Progenitor cell of endocrine pancreas (in vitro differentiated cells): ENCODE measurements around the gene HOXB8. TPM values are rescaled to one million over a fixed set of nuclear protein-coding genes. Genes with fewer than 3 reads are reported as not detected.

Source experiments
- DNase-seq: peaks from one replicate; pipeline ENCODE4 v3.0.0; 2021; ENCODE audit warnings: low spot score; ENCODE audit not compliant: unreplicated experiment
- H3K27ac Mint-ChIP-seq: 2 replicates; pipeline ENCODE4 v1.8.0; 2021; ENCODE audit warnings: mild to moderate bottlenecking, moderate library complexity, mixed read lengths
- H3K27me3 Mint-ChIP-seq: 2 replicates; pipeline ENCODE4 v1.8.0; 2021; ENCODE audit warnings: mixed read lengths
- H3K36me3 Mint-ChIP-seq: 2 replicates; pipeline ENCODE4 v1.8.0; 2022; ENCODE audit warnings: mixed read lengths; ENCODE audit not compliant: insufficient read depth
- H3K4me1 Mint-ChIP-seq: 2 replicates; pipeline ENCODE4 v1.8.0; 2021; ENCODE audit warnings: low read depth, mixed read lengths
- H3K4me3 Mint-ChIP-seq: 2 replicates; pipeline ENCODE4 v1.8.0; 2021; ENCODE audit warnings: low read depth, mild to moderate bottlenecking, moderate library complexity, mixed read lengths
- H3K9me3 Mint-ChIP-seq: 2 replicates; pipeline ENCODE4 v1.8.0; 2021; ENCODE audit warnings: low read depth, mixed read lengths
- total RNA-seq: library from RNA; stranded (reverse); gene quantifications from 2 replicates; pipeline ENCODE4 v1.2.1, GENCODE V29; 2021
- TF ChIP-seq, protein P1 (sequence below): fragments of 200-600 bp; sonication (generic); IDR thresholded peaks from one replicate; pipeline ENCODE4 v1.5.0; 2021; ENCODE audit warnings: antibody characterized with exemption, mild to moderate bottlenecking; ENCODE audit not compliant: unreplicated experiment

The HOXB8 gene
- total RNA-seq, 1 donor from 2014 or later = 1.1 TPM

DNA sequence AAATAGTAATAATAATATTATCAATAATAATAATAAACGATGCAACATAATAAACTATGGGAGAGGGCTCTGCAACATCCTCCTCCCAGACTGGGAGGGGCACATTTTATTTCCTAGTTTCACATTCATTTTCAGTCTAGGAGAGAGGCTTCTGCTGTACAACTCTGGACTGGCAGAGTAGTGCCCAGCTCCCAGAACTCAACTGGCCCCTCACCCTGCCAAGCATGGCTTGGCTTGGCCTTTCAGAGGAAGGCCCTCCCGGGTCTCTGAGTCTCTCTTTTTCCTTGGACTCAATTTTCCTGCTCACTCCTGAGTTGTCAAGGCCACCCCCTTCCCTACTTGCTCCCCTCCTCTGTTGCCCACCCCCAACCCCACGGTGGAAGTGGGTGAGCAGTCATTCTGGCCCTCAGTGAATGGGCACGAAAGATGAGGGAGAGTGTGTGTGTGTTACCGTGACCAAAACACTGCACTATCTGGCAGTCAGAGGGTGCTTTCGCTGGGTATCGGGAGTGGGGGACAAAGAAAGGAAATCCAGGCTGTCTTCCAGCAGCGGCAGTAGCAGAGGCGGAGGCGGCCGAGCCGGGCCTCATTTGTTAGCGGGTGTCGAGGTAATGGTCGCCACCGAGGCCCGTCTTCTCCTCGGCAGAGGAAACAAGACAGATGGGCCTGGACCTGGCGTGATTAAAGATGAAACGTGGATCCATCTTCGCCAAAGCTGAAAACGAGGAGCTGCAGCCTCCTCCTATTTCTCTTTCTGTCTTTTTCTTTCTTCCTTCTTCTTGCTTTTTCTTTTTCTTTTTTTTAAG lies 39.2 kb downstream of the HOXB8 start:
- no peaks in the 10 kb centered on the region for H3K36me3 Mint-ChIP-seq
- H3K27me3 Mint-ChIP-seq = peaks cover 39% of the 10 kb centered on the region
- H3K27ac Mint-ChIP-seq = peak overlapping the region; percentile 41
- peak overlapping the region; percentile 37 for H3K4me3 Mint-ChIP-seq
- H3K9me3 Mint-ChIP-seq = no peaks in the 10 kb centered on the region
- peaks cover 15% of the 10 kb centered on the region for H3K4me1 Mint-ChIP-seq
- no peak for DNase-seq
- TF ChIP-seq, protein P1, sequence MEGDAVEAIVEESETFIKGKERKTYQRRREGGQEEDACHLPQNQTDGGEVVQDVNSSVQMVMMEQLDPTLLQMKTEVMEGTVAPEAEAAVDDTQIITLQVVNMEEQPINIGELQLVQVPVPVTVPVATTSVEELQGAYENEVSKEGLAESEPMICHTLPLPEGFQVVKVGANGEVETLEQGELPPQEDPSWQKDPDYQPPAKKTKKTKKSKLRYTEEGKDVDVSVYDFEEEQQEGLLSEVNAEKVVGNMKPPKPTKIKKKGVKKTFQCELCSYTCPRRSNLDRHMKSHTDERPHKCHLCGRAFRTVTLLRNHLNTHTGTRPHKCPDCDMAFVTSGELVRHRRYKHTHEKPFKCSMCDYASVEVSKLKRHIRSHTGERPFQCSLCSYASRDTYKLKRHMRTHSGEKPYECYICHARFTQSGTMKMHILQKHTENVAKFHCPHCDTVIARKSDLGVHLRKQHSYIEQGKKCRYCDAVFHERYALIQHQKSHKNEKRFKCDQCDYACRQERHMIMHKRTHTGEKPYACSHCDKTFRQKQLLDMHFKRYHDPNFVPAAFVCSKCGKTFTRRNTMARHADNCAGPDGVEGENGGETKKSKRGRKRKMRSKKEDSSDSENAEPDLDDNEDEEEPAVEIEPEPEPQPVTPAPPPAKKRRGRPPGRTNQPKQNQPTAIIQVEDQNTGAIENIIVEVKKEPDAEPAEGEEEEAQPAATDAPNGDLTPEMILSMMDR = no peak

DNA sequence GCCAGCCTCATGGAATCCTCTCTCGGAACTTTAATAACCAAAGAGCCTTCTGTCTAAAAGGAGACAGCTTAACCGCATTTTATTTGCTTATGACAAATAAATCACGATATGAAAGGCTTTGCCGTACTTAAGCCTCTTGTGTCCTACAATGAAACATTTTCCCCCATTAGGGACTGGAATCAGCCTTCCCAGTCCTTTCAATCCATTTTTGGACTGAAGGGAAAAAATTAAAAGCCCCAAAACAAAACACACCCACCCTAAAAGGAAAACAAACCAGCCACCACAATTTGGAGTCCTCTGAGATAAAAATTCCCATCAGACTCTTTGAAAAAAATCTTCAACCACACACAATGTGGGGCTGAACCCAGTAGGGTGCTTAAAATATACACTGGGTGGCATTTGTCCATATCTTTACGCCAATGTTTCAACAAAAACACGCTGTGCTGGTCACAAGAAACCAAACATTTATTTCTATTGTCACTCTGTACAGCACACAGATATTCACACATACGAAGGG lies 40.0 kb downstream of the HOXB8 start:
- TF ChIP-seq, protein P1 = no peak
- H3K4me1 Mint-ChIP-seq = peaks cover 20% of the 10 kb centered on the region
- no peak overlapping the region for H3K4me3 Mint-ChIP-seq
- no peaks in the 10 kb centered on the region for H3K36me3 Mint-ChIP-seq
- H3K27me3 Mint-ChIP-seq = peaks cover 31% of the 10 kb centered on the region
- no peak overlapping the region for H3K27ac Mint-ChIP-seq
- DNase-seq = no peak
- no peaks in the 10 kb centered on the region for H3K9me3 Mint-ChIP-seq

DNA sequence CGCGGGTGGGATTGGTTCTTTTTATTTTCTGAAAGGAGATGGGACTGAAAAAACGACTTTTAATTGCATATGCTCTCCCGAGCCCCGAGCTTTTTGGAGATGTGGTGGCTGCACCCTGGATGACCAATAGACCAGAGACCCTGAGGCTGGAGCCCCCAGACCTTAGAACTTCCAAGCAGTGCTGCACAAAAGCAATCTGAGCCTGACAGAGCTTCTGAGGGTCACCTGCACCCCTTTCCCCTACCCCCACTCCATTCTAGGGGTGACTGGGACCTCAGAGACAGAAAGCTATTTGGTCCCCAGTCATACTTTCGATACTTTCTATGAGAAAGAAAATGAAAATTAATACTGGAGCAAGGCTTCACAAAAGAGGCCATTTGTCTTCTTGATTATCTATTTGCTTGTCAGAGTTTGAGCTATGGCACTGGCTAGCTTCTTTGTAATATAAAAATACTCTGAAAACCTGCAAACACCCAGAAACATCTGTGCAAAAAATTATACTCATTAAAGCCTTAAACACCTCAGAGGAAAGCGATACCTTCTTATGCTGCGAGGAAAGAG lies 40.5 kb downstream of the HOXB8 start:
- H3K36me3 Mint-ChIP-seq = no peaks in the 10 kb centered on the region
- H3K4me3 Mint-ChIP-seq = no peak overlapping the region
- H3K4me1 Mint-ChIP-seq = peaks cover 18% of the 10 kb centered on the region
- no peak for DNase-seq
- peaks cover 26% of the 10 kb centered on the region for H3K27me3 Mint-ChIP-seq
- TF ChIP-seq, protein P1 = no peak
- H3K9me3 Mint-ChIP-seq = no peaks in the 10 kb centered on the region
- H3K27ac Mint-ChIP-seq = no peak overlapping the region

DNA sequence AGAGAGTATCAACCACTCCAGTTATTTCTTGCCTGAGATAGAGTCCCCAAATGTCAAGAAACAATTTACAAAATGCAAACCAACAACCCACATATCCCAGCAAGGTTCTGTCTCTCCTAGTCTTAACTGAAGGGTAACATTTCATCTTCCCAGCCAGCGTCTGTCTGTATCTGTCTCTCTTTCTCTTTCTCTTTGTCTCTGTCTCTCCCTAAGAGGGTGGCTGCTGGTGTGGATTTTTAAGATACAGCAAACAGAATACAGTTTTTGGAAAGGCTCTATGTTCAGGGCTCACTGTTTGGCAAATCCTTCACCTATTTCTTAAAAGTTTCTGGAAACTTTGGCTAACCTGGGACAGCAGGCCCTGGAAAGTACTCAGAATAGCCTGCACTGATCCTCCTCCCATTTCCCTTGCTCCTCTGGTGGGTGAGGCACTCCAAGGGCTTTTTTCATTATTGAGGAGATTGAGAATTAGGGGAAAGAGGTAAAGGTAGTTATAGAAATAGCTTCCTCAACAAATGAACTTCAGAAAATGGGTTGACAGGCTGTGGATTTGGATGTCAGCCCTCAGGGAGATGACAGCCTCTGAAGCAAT lies 43.2 kb downstream of the HOXB8 start:
- no peak for DNase-seq
- TF ChIP-seq, protein P1 = no peak
- Mint-ChIP-seq H3K27me3 (peaks cover 3% of the 10 kb centered on the region), H3K4me3 (peak overlapping the region; percentile 0), H3K4me1 (peaks cover 15% of the 10 kb centered on the region), H3K36me3 (no peaks in the 10 kb centered on the region), H3K27ac (peak overlapping the region; percentile 71), H3K9me3 (no peaks in the 10 kb centered on the region)

DNA sequence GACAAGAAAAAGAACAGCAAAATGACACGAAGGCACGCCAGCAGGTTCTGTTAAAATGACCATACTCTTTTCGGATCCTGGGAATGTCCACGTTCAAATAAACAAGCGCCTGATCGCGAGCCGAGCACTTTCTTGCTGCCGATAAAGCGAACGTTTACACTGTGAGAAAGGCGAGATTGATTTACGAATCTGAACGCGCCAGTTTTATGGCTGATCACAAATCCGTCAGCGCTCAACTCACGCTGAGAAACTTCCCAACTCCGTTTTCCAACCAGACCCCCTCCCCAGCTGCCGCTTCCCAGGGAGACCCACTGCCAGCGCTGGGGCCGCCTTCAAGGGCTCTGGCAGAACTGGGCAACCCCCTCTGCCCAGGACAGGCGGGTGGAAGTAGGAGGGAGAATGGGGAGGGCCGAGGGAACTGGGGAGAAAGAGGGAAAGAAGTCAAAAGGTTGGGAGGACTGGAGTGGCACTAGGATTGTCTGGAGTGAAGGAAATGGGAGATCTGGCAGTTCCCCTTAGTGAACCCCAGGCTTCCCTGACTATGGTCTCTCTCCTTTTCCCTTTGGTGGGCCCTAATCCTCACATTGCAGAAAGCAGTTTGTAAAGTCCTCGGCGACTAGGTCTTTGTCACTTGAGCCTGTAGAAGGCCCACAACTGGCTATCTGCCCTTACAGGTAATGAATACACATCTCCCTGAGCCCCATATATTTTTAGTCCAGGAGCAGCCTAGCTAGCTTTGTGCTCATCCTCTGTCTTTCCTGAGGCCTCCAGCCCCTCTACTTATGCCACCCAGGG lies 43.9 kb downstream of the HOXB8 start:
- TF ChIP-seq, protein P1 = no peak
- Mint-ChIP-seq H3K27me3 (no peaks in the 10 kb centered on the region), H3K27ac (peak overlapping the region; percentile 71), H3K36me3 (no peaks in the 10 kb centered on the region), H3K4me3 (peak overlapping the region; percentile 50), H3K4me1 (peaks cover 14% of the 10 kb centered on the region), H3K9me3 (no peaks in the 10 kb centered on the region)
- no peak for DNase-seq
